GM18511 (cell line): ENCODE data around the gene IFITM1.
"Not testable (repeated sequence)": the region's sequence is repeated elsewhere in the genome, so short reads cannot be mapped to it uniquely, and the experiment has no call there.

Experiments
- ATAC-seq: cut with Tn5 transposase; IDR thresholded peaks from one replicate; pipeline ENCODE4 v1.9.1; 2021; ENCODE audit warnings: mild to moderate bottlenecking, moderate library complexity; ENCODE audit not compliant: unreplicated experiment

The IFITM1 gene

DNA sequence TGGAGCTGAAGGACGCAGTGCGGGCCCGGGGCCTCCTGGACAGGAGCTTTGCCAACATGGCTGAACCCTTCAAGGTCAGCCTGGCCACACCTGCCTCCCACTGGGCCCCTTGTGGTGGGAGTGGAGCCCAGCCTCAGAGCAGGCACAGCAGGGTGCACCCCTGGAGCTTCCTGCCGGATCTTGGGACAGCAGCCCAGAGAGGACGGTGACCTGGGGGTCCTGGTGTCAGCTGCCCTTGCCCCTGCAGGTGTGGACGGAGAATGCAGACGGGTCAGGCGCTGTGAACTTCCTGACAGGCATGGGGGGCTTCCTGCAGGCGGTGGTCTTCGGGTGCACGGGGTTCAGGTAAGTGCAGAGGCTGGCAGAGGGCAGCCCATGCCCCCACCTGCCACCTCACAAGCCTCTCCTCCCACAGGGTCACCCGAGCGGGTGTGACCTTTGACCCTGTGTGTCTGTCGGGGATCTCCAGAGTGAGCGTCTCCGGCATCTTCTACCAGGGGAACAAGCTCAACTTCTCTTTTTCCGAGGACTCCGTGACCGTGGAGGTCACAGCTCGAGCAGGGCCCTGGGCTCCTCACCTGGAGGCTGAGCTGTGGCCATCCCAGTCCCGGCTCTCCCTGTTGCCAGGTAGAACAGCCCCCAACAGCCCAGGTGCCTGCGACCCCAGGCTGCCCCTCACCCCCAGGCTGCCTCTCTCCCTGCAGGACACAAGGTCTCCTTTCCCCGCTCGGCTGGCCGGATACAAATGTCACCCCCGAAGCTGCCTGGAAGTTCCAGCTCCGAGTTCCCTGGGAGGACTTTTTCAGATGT is 19.8 kb upstream of the IFITM1 start:
- no peak for ATAC-seq

- no peak for ATAC-seq
Measured at GRCh38 chr11:294780-295179, 19.1 kb upstream of the IFITM1 start.

DNA sequence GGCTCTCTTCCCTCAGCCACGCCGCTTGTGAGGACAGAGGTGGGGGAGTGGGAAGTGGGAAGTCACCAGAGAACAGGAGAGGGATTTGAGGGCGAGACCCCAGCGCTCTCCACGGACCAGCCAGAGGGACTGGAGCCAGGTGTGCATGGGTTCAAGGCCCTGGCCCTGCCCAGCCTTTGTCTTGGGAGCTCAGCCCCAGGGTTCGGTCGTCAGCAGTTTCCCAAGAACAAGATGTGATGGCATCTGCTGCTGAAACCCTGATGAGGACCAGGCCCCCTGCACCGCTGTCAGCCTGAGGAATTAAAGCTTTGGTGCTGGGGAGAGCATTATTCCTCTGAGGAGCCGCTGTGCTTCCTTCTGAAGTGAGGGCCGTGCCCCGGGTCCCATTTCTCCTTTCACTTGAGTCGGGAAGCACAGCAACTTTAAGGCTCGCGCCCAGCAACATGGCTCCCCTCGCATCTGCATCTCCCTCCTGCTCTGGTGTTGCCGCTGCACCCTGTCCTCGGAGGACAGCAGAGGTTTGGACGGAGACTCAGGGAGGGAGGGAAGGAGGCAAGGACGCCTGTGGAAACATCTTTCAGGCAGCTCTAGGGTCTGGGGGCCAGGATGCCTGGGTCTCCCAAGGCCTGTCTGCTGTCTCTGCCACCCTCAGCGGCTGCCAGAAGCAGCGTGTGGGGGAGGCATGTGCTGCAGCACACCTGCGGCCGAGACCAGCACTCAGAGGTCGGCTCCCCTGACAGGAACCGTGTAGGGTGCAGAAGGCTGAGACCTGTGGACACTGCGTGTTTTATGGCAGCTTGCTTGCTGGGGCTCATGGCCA is 18.3 kb upstream of the IFITM1 start:
- no peak for ATAC-seq

DNA sequence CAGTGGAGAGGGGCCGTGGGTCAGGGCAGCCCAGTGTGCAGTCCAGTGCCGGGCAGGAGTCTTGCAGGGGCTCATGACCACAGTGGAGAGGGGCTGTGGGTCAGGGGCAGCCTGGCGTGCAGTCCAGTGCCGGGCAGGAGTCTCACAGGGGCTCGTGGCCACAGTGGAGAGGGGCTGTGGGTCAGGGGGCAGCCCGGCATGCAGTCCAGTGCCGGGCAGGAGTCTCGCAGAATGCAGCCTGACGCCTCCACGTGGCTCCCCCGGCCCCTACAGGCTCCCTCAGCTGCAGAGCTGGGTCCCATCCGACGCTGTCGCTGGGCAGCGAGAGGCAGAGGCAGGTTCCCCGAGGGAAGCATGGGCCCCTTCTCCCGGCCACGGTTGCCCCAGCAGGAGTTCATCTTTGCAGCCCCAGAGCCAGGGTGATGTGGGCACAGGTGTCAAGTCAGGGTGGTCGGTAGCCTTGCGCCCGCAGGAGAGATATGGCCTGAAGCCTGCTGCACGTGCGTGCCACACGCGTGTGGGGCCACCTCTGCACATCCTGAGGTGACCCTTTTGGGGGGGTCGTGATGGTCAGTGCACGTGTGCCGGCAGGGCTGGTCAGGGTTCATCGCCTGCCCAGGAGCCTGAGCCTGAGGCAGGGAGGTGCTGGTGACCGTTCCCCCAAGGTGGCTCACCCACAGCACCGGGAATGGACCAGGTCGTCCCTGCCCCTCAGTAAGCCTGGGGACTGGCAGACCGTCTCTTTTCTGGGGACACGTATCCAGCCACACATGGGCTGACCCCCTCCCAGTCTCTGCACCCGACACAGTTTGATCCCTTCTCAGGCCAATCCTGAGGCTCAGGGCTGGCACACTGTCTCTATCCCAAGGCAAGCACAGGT is 17.4 kb upstream of the IFITM1 start:
- ATAC-seq = no peak

- no peak for ATAC-seq
Measured at GRCh38 chr11:297051-297585, 16.7 kb upstream of the IFITM1 start.

DNA sequence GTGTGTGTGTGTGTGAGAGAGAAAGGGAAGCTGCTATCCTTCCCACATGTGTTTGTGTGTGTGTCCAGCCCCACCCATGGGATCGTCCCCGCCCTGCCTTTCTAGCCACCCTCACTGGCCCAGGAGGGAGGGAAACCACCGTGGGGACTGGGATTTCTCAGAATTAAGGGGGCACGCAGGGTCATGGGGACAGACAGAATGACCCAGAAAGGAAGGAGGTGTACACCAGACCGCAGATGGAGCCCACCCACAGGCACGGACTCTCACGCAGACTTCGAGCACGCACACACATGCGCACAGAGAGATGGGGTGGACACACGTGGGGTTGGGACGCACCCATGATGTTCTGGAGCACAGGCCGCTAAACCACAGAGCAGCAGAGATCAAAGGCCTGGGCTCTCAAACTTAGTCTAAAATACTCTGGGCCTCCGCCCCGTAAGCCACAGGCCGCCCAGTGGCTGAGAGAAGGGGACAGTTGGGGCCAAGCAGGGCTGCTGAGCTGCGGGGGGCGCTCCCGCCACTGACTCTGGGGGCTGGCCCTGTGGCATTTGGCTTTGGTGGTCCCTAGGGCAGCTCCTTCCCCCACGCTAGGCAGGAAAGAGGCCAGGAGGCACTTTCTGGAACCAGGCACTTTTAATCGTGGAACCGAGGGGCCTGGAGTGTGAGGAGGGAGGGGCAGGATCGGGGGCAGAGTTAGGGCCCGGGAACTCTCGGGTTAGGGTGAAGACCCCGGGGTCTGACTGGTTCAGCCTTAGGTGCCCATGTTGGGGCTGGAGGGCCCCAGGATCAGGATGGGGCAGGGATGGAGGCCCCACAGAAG is 16.0 kb upstream of the IFITM1 start:
- no peak for ATAC-seq

GRCh38 chr11:298406-299065 is 15.3 kb upstream of the IFITM1 start:
- ATAC-seq = no peak

- no peak for ATAC-seq
Measured at GRCh38 chr11:299081-299891, 14.6 kb upstream of the IFITM1 start, which contains the start of gene IFITM5. Gene IFITM5 (minus strand): TSS chr11:299526. CDS start chr11:299490, 36 bp downstream.

- no peak for ATAC-seq
Measured at GRCh38 chr11:299951-300735, 13.7 kb upstream of the IFITM1 start.

DNA sequence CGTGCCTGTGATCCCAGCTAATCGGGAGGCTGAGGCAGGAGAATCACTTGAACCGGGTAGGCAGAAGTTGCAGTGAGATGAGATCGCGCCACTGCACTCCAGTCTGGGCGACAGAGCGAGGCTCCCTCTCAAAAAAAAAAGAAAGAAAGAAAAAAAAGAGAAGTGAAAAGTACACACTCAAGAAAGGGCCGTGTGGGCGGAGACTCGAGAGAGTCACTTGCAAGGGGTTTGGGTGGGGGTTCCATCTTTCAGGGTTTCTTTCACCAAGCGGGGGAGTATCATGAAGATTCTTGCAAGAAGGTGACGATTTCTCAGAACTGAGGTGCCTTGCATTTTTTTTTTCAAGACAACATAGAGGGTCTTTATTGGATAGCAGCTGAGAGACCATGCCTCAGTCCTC is 10.5 kb upstream of the IFITM1 start:
- no peak for ATAC-seq

- ATAC-seq = no peak
Measured at GRCh38 chr11:304061-304506, 9.8 kb upstream of the IFITM1 start.

DNA sequence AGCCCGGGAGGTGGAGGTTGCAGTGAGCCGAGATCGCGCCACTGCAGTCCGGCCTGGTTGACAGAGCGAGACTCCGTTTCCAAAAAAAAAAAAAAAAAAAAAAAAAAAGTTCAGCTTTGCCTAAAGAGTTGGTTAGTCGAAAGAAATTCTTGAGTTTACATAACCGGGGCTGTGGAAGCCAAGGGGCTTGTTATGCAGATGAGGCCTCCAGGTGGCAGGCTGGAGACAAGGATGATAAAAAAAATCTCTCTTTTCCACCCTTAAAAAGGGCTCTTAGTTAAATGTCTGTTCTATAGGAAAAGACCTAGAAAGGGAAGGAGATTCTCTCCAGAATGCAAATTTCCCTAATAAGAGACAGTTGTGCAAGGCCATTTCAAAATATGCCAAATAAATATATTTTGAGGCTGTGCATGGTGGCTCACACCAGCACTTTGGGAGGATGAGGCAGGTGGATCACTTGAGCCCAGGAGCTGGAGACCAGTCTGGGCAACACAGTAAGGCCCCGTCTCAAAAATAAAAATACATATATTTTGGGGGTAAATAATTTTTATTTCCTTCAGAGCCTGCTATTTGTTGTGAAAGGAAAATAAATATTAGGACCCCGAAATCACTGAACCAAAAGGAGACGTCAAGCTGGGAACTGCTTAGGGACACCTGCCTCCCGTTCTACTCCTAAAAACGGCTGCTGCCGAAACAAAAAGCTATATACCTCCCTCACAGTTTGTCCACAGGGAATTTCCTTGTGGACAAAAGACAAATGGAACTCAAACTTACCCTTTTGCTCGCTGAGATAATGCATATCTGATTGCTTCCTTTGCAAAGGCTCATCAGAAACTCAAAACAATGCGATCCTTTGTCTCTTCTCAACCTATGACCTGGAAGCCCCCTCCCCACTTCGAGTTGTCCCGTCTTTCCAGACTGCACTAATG is 8.7 kb upstream of the IFITM1 start:
- no peak for ATAC-seq

DNA sequence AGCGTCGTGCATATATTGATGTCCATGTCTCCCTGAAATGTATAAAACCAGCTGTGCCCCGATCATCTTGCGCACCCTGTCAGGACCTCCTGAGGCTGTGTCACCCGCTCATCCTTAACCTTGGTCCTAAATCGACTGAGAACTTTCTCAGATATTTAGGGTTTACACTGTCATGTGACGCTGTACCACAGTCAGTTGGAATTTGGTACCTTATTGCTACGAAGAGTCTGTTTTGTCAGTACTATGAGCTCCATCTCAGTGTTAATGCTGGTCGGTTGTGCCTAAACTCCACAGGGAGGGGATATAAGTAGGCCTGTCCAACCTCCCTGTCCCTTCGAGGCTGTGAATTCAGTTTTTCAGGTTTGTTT is 8.0 kb upstream of the IFITM1 start:
- no peak for ATAC-seq

DNA sequence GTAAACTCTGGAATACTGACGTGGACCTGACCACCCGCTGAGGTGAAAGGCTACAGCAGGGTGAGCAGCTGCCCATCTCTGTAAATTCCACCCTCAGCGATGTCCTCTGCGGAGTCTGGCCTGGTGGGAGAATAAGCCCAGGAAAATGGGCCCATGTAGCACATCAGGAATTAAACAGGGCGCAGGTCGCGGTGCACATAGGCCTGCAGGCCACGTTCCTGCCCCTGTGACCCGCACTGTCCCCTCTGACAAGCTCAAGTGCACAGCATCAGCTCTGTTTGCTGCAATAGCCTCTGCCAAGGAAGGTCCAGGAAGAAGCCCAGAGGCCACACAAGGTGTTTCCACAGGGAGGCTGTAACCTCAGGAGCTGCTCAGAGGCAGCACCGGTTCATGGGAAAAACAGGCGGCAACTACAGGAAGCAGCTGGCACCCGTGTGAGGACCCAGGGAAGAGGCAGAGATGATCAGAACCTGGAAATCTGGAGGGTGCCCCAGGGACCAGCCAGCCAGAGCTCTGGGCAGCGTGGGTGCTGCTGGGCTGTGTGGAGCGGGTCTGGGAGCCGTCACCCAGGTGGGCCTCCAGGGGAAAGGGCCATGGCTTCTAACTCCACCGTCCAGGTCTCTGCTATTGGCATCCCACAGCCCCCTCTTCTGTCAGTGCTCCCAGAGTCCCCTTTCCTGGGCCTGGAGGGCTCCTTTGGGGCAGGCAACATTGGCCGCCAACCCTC is 7.0 kb upstream of the IFITM1 start:
- no peak for ATAC-seq

DNA sequence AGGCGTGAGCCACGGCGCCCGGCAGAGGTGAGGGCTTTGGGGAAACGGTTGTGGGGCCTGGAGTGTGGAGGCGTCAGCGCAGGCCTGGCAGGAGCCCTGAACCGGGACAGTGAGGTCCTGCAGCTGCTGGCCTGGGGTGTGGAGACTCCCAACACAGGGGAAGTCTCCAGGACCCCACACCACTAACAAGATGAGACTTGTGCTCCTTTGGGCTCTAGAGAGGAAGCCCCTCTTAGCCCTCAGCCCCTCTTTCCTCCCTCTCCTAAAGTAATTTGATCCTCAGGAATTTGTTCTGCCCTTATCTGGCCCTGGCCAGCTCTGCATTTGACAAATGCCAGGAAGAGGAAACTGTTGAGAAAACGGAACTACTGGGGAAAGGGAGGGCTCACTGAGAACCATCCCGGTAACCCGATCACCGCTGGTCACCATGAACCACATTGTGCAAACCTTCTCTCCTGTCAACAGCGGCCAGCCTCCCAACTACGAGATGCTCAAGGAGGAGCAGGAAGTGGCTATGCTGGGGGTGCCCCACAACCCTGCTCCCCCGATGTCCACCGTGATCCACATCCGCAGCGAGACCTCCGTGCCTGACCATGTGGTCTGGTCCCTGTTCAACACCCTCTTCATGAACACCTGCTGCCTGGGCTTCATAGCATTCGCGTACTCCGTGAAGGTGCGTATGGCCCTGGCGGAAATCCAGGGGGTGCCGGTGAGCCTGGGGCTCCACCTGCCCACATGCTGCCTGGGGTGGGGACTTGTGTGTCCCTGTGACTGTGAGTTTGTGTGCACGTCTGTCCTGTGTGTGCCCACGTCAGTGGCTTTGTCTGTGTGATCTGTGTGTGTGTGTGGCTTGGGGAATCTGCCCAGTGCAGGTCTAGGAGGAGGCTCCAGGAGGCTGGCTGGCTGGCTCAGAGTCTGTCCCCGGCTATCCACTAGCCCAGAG is 5.8 kb upstream of the IFITM1 start, which contains the start of gene IFITM2:
TSS of gene IFITM2 (plus strand) at position 51 of the 943 bp plus-strand sequence. CDS start at position 428, 377 bp downstream.
- not testable (repeated sequence) for ATAC-seq
